PFSK-1 (cell line): Measurements from ENCODE around the gene PTPN14.

Experiments
- POLR2AphosphoS5 ChIP-seq: IDR thresholded peaks from 2 replicates; pipeline ENCODE4 v1.6.1; 2012; ENCODE audit warnings: low read depth, mild to moderate bottlenecking, control low read depth, low read length, moderate library complexity
- TF ChIP-seq, protein P1 (sequence below), 2 experiments: IDR thresholded peaks; 2 replicates each; pipeline versions ENCODE4 v1.6.1 to v1.8.0; 2011 to 2012; ENCODE audit warnings: low read depth in 2 of 2, low read length in 2 of 2, control low read depth in 1 of 2, inconsistent platforms in 1 of 2, mild to moderate bottlenecking in 1 of 2, moderate library complexity in 1 of 2; ENCODE audit not compliant: insufficient read depth in 1 of 2

DNA sequence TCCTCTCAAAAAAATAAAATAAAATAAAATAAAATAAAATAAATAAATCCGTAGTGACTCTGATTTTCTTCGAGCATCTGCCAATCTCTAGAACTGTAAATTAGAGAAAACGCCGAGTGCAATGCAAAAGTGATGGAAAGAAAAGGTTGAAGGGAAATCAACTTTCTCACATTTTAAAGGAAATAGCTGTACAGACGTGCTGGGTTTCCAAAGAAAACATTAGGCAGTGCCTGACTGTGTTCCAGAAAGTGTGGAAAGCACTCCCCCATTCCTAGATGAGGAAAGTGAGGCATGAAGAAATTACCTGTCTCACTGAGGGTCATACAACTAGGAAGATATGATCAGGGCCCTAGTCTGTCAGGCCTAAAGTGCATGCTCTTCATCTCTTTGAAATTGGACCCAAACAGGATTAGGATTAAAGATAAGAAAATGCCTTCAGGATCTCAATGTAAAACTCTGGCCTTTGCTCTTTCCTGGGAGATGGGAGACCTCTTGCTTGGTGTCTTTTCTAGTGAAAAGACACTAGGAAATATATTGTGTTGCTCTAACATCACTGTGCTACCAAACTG is 1.8 kb upstream of the PTPN14 start:
- TF ChIP-seq, protein P1, sequence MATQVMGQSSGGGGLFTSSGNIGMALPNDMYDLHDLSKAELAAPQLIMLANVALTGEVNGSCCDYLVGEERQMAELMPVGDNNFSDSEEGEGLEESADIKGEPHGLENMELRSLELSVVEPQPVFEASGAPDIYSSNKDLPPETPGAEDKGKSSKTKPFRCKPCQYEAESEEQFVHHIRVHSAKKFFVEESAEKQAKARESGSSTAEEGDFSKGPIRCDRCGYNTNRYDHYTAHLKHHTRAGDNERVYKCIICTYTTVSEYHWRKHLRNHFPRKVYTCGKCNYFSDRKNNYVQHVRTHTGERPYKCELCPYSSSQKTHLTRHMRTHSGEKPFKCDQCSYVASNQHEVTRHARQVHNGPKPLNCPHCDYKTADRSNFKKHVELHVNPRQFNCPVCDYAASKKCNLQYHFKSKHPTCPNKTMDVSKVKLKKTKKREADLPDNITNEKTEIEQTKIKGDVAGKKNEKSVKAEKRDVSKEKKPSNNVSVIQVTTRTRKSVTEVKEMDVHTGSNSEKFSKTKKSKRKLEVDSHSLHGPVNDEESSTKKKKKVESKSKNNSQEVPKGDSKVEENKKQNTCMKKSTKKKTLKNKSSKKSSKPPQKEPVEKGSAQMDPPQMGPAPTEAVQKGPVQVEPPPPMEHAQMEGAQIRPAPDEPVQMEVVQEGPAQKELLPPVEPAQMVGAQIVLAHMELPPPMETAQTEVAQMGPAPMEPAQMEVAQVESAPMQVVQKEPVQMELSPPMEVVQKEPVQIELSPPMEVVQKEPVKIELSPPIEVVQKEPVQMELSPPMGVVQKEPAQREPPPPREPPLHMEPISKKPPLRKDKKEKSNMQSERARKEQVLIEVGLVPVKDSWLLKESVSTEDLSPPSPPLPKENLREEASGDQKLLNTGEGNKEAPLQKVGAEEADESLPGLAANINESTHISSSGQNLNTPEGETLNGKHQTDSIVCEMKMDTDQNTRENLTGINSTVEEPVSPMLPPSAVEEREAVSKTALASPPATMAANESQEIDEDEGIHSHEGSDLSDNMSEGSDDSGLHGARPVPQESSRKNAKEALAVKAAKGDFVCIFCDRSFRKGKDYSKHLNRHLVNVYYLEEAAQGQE (IDR thresholded peaks at IDR 0.05; ENCODE audit: insufficient read depth in 1 of 2, low read depth in 2 of 2, low read length in 2 of 2), result no peak
- TF ChIP-seq POLR2AphosphoS5, result no peak
